Osteocyte (in vitro differentiated cells): ENCODE results near the gene LYPD1. TPM values are rescaled to one million over a fixed set of nuclear protein-coding genes. Genes with fewer than 3 reads are reported as not detected.

Experiments
- DNase-seq: peaks from one replicate; pipeline ENCODE4 v3.0.0; 2021; ENCODE audit warnings: mixed read lengths; ENCODE audit not compliant: unreplicated experiment; ENCODE audit errors: extremely low spot score
- H3K27ac Mint-ChIP-seq: one replicate; pipeline ENCODE4 v1.8.0; 2021; ENCODE audit warnings: mild to moderate bottlenecking, mixed read lengths; ENCODE audit not compliant: unreplicated experiment
- H3K27me3 Mint-ChIP-seq: one replicate; pipeline ENCODE4 v1.8.0; 2021; ENCODE audit warnings: mixed read lengths; ENCODE audit not compliant: unreplicated experiment
- H3K36me3 Mint-ChIP-seq: one replicate; pipeline ENCODE4 v1.8.0; 2021; ENCODE audit warnings: mixed read lengths; ENCODE audit not compliant: unreplicated experiment
- H3K4me1 Mint-ChIP-seq: one replicate; pipeline ENCODE4 v1.8.0; 2021; ENCODE audit warnings: mixed read lengths; ENCODE audit not compliant: unreplicated experiment
- H3K4me3 Mint-ChIP-seq: one replicate; pipeline ENCODE4 v1.8.0; 2021; ENCODE audit warnings: mild to moderate bottlenecking, moderate library complexity, mixed read lengths; ENCODE audit not compliant: unreplicated experiment
- H3K9me3 Mint-ChIP-seq: one replicate; pipeline ENCODE4 v1.8.0; 2021; ENCODE audit warnings: mixed read lengths; ENCODE audit not compliant: unreplicated experiment
- CTCF ChIP-seq: fragments of 200-600 bp; sonication (generic); IDR thresholded peaks from 2 replicates; pipeline ENCODE4 v1.5.0; 2021; ENCODE audit warnings: antibody characterized with exemption, mild to moderate bottlenecking, moderate library complexity
- total RNA-seq: library from RNA; stranded (reverse); gene quantifications from 2 replicates; pipeline ENCODE4 v1.2.1, GENCODE V29; 2021

LYPD1 gene
- total RNA-seq, 1 donor from 2014 or later: 0.19 TPM

- Mint-ChIP-seq H3K27ac (no peak overlapping the region), H3K4me1 (peaks cover 7% of the 10 kb centered on the region), H3K36me3 (no peaks in the 10 kb centered on the region), H3K4me3 (no peak overlapping the region), H3K9me3 (no peaks in the 10 kb centered on the region), H3K27me3 (peaks cover 10% of the 10 kb centered on the region)
- DNase-seq: no peak
- no peak for TF ChIP-seq CTCF
These were observed 10.7 kb downstream of the LYPD1 start for GRCh38 chr2:132659331-132659730.

- H3K27me3 Mint-ChIP-seq: peaks cover 5% of the 10 kb centered on the region
- H3K9me3 Mint-ChIP-seq: no peaks in the 10 kb centered on the region
- no peaks in the 10 kb centered on the region for H3K36me3 Mint-ChIP-seq
- H3K4me1 Mint-ChIP-seq: no peaks in the 10 kb centered on the region
- DNase-seq: no peak
- H3K4me3 Mint-ChIP-seq: no peak overlapping the region
- H3K27ac Mint-ChIP-seq: no peak overlapping the region
- TF ChIP-seq CTCF: no peak
These were observed 13.6 kb downstream of the LYPD1 start for GRCh38 chr2:132656266-132656975.

- no peak overlapping the region for H3K27ac Mint-ChIP-seq
- H3K4me1 Mint-ChIP-seq: no peaks in the 10 kb centered on the region
These were observed 15.0 kb downstream of the LYPD1 start for GRCh38 chr2:132654968-132655367.

GRCh38 chr2:132654335-132654734 lies 15.7 kb downstream of the LYPD1 start:
- no peaks in the 10 kb centered on the region for H3K36me3 Mint-ChIP-seq
- no peaks in the 10 kb centered on the region for H3K9me3 Mint-ChIP-seq
- peaks cover 5% of the 10 kb centered on the region for H3K27me3 Mint-ChIP-seq
- TF ChIP-seq CTCF: no peak
- H3K27ac Mint-ChIP-seq: no peak overlapping the region
- H3K4me3 Mint-ChIP-seq: no peak overlapping the region
- H3K4me1 Mint-ChIP-seq: no peaks in the 10 kb centered on the region
- no peak for DNase-seq

More at GRCh38 chr2:132654968-132655367, 15.0 kb downstream of the LYPD1 start:
- Mint-ChIP-seq H3K4me3 (no peak overlapping the region), H3K36me3 (no peaks in the 10 kb centered on the region), H3K27me3 (peaks cover 5% of the 10 kb centered on the region), H3K9me3 (no peaks in the 10 kb centered on the region)
- no peak for DNase-seq
- no peak for TF ChIP-seq CTCF

GRCh38 chr2:132652474-132652873 lies 17.5 kb downstream of the LYPD1 start:
- no peaks in the 10 kb centered on the region for H3K27me3 Mint-ChIP-seq
- H3K27ac Mint-ChIP-seq: no peak overlapping the region
- H3K9me3 Mint-ChIP-seq: no peaks in the 10 kb centered on the region
- TF ChIP-seq CTCF: no peak
- H3K4me3 Mint-ChIP-seq: no peak overlapping the region
- no peaks in the 10 kb centered on the region for H3K4me1 Mint-ChIP-seq
- DNase-seq: no peak
- H3K36me3 Mint-ChIP-seq: no peaks in the 10 kb centered on the region
